Measurements from ENCODE around the gene RXRB.
"Not testable (repeated sequence)": the region's sequence is repeated elsewhere in the genome, so short reads cannot be mapped to it uniquely, and the experiment has no call there.

RXRB gene

DNA sequence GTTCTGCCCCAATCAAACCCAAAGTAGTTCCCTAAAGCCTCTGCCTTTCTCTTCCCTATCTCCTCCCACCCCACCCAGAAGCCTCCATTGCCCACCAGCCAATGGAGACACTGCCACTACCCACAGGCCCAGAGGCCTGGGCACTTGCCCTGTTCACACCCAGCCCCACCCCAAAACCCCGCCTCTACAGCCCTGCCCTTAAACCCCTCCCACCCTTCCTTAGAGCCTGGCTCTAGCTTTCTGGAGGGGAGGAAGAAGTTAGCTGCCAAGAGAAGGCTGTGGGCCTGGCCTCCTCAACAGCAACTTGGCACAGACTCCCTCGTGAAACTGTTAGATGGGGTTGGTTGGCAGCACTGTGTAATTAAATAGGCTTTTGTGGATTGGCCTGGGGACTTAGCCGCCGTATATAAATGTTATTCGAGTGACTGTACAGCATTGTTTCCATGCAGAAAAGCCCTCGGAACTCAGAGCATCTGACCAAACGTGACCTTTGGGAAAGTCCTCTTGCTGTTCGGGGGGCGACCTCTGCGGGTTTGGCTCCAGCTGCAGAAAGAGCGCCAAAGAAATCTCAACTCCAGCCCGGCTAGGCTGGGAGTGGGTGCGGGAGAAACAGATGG lies 39.6 kb downstream of the RXRB start:
- no peak for DNase-seq

DNA sequence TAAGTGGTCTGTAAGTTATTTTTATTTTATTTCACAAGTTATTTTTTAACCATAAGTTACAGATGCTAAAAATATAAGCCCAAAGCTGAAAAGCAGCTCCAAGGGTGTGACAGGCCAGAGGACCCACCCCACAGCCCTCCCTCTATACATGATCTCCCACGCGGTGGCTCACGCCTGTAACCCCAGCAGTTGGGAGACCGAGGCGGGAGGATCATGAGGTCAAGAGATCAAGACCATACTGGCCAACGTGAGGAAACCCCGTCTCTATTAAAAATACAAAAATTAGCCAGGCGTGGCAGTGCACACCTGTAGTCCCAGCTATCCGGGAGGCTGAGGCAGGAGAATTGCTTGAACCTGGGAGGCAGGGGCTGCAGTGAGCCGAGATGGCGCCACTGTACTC lies 40.4 kb downstream of the RXRB start:
- no peak for DNase-seq

DNA sequence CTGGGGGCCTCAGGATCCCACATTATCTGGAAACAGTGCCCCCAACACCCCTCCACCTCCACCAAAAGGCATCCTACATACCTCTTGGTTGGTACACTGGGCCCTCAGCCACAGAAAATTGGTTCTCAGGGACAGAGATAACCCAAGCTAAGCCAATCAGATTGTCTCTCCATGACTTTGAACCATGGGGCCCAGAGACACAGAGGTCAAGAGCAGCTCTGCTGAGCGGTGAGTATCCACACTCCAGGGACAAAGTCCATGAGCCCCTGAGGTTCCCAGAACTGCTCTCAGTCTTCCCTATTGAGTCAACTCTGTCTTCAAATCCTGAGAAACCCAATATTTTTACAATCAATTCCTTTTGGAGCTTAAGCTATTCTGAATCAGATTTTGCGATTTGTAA lies 43.5 kb downstream of the RXRB start:
- no peak for DNase-seq

DNA sequence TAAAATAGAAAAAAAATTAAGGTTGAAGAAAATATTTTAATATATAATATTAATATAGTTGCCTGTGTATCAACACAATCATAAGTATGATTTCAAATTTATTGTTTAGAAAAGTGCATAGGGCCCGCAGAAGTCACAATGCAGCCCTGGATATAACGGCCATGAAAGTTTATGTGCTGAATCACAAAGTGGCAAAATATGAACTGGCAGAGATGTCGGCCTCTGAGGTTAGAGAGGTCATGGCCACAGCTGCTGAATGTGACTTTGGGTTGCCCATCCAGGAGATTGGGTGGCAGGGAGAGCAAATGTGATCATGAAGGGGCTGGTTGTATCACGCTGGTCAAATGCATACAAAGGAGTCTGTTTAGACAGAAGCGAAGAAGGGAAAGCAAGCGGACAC lies 43.9 kb downstream of the RXRB start:
- DNase-seq, result no peak

DNA sequence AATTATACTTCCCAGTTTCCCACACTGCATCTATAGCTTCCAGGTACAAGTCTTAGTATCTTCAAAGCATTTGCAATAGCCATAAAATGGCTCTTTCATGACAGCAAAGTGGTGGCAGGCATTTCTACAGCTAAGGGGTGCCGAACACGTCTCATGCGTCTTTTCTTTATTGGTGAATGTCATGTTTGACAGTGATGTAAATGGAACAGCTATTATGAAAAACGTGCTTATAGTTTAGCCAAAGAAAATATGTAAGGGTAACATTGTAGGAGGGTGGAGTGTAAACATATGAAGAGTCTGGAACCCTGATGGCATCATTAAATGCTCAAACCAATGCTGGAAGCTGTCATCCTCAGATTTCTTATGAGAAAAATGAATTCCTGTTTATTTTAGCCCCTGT lies 46.1 kb downstream of the RXRB start:
- no peak for DNase-seq

DNA sequence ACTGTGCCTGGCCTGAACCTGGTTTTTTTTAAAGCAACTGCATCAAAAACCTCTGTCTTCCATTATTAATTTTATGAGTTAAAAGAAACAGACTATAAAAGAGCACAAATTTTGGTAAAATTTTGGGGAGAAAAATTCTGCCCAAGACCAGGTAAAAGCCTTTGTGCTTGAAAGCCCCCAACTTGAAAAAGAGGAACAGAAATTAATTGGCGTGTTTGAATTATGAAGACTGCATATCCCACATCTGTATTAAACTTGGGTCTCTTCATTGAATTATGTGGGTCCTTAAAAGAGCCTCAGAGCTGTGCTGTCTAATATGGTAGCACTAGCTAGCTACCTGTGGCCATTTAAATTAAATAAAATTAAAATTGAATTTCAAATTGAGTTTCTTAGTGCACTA lies 49.4 kb downstream of the RXRB start:
- DNase-seq, result no peak

DNA sequence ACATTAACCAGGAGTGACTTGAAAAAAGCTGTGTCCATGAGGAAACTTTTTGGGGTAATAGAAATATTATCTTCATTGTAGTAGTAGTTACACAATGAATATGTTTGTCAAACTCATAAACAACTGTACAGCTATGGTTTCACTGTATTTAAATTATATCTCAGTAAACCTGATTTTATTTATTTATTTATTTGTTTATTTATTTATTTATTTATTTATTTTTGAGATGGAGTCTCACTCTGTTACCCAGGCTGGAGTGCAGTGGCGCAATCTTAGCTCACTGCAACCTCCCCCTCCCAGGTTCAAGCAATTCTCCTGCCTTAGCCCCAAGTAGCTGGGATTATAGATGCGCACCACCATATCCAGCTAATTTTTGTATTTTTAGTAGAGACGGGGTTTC lies 49.9 kb downstream of the RXRB start:
- not testable (repeated sequence) for DNase-seq

DNA sequence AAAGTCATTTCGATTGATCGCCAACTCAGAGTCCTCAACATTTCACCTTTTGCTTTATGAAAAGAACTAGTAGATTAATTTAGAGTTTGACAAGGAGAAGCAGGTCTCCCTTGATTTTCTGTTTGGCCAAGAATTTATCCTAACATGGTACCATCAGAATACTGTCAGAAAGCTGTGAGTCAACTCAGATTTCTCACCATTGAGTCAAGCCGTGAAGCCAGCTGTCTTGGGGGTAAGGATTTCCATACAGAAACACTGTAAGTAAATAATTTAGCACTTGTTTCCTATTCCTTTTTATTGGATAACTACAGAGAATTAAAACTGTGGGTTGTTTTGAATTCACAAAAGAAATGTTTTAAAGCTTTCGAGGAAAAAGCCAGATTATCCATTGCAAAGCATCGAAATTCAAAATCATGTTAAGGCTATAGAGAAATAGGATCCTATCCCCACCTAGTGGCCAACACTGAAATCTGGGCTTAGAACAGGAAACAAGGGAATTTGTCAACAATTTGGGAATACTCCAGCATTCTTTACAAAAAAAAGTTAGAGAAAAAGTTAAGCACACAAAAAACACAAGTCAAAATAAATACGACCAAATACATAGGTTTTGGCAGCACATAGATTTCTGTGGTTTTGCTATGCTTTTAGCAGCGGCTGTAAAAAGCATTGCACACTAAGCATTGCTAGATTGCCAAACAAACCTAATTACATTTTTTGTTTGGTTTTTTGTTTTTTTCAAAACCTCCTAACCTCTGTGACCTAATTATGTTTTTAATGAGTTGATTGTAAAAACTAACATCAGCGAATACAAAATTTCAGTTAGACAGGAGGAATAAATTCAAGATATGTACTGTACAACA lies 52.4 kb downstream of the RXRB start:
- peak in 2 of 6 experiments; percentile 16 to 24 for DNase-seq

DNA sequence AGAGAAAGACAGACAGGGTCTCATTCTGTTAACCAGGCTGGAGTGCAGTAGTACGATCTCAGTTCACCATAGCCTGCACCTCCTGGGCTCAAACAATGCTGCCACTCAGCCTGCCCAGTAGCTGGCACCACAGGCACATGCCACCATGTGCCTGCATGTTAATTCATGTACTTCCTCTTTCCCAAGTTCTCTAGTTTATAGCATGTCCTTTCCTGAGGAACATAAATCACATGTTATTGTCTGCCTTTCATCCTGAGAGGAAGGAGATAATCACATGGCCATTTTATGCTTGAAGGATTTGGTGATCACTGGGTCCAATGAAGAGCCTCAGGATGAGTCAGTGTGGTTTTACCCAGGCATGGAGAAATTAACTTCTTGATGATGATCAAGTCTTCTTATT lies 56.1 kb downstream of the RXRB start:
- DNase-seq, result no peak

Measured in stimulated activated naive CD4-positive, alpha-beta T cell (primary cell).